Measurements from ENCODE around the gene HSDL2.
"Not testable (repeated sequence)": the region's sequence is repeated elsewhere in the genome, so short reads cannot be mapped to it uniquely, and the experiment has no call there.

HSDL2 gene

DNA sequence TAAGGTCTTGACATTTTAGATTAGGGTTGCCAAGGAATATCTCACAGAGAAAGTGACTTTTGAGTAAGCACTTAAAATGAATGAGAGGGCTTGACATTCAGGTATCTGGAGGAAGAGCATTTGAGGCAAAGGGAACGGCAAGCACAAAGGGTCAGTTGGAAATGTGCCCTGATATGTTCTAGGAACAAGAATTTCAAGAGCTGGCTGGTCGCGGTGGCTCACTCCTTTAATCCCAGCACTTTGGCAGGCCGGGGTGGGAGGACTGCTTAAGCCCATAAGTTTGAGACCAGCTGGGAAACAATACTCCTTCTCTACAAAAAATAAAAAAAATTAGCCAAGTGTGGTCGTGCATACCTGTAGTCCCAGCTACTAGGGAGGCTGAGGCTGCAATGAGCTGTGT is 123.3 kb downstream of the HSDL2 start:
- DNase-seq, result no peak

DNA sequence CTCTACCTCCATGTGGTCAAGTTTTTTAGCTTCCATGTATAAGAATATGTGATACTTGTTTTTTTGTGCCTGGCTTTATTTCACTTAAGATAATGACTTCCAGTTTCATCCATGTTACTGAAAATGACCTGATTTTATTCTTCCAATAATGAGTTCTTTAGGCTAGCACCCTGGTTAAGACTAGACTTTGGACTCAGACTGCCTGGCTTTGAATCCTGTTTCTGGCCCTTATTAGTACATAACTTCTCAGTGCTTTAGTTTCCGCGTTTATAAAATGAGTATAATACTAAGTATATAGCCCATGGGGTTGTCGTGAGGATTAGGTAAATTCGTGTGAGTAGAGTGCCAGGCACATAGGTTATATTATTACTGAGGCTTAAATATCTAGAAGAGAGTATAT is 125.2 kb downstream of the HSDL2 start:
- DNase-seq, result no peak

DNA sequence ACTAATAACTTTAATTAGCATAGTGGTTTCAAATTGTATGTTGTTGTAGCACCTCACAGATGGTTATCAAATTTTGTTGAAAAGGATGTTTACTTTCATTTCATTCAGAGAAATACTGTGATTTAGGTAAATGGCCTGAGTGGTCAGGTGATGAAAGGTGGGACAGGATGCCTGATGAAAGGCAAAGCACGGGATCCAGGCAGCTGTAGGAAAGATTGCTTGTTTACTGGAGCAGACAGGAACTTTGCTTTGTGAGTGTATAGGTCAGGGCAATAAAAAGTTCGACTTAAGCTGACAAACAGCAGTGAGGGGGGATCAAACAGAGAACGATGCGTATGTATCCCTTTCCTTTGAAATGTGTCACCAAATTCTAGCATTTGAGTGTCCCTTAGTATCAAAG is 125.7 kb downstream of the HSDL2 start:
- no peak for DNase-seq

DNA sequence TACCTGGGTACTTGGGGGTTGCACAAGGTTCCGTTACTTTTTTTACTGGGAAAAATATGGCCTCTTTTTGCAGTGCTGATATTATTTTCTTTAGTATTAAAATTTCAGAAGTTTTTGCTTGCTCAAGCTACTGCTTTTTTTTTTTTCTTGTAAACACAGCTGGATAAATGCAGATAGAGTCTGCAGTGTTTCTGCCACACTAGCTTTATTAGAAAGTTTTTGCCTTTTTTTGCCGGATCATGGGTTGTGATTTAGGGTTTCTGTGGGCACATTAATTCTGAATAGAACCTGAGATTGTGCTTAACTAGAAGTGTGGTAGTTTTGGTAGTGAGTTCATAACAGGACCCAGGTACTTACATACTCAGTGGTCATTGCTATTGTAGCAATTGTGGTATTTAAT is 126.7 kb downstream of the HSDL2 start:
- DNase-seq, result no peak

DNA sequence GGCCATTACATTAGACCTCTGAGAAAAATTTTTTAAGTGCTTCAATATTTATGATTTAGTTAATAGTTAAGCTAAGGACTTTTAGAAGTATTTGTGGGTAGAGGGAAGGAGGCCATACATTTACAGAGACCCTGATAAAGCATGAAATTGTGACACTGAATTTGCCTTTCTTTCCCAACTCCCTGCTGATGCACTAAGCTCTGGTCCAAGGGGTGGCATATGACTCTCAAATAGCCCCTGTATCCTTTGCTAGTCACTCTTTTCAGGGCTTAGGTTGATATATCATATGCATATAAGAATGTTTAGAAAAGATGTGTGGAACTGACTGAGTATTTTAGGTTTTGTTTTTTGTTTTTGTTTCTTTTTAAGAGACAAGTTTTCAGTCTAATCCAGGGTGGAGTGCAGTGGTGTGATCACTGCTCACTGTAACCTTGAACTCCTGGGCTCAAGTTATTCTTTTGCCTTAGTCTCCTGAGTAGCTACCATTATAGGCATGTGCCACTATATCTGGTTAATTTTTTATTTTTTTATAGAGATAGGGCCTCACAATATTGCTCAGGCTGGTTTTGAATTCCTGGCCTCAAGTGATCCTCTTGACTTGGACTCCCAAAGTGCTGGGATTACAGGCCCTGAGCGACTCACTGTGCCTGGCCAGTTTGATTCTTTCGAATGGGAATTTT is 127.2 kb downstream of the HSDL2 start:
- no peak for DNase-seq

DNA sequence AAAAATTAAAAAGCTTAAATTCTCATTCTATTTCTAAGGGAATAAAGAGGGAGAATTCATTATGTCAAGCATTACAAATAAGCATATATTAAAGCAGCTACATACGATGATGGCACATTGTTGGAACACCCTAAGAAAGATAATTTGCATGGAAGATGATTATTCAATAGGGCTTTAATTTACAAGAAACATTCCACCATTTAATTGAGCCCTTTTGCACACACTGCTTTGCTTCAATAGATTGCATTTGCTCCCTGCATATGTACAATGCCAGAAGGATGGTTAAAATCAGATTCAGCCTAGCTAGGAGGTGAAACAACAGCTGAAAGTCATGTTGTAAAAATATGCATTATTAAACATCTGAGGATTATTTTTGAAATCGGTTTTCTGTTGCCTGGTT is 128.5 kb downstream of the HSDL2 start:
- DNase-seq, result no peak

DNA sequence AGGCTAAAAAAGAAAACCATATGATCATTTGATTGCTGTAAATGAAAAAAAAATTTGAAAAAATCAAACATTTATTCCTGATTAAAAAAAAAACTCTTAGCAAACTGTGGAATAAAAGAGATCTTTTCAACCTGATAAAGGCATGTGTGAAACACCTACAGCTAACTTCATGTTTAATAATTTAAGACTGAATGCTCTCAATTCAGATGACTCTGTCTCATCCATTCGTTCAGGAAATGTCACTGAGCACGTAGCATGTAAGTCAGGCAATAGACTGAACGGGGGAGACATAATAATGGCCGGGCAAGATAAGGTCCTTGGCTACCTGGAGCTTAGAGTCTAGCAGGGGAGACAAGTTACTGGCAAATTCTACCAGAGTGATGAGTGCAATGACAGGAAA is 132.5 kb downstream of the HSDL2 start:
- DNase-seq, result not testable (repeated sequence)

DNA sequence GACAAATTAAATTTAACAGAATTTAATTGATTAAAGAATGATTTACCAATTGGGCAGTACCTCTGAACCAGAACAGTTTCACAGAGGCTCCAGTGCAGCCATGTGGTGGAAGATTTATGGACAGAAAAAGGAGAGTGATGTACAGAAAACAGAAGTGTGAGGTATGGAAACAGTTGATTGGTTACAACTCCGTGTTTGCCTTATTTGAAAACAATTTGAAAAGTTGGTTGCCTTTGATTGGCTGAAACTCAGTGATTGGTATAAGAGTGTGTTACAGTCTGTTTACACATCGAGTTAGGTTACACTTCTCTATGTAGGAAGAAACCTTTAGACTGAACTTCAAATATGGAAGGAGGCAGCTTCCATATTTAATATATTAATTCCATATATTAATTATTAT is 136.9 kb downstream of the HSDL2 start:
- no peak for DNase-seq

DNA sequence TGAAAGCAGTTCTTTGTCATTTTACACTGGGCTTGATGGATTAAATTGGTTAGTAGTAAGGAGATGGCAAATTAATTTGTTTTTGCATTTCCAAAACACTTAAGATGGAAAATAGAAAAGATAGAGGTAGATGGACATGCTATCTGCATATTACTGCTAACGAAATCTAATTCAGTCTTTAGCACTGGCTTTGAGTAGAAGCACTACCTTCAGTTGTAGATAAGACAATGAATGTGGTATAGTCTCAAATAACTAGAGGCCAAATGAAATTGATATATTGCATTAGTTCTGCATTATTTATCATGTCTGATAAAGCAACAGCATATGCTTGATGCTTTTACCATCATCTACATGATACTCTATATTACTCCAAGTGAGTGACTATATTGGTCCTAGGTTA is 140.2 kb downstream of the HSDL2 start:
- no peak for DNase-seq

DNA sequence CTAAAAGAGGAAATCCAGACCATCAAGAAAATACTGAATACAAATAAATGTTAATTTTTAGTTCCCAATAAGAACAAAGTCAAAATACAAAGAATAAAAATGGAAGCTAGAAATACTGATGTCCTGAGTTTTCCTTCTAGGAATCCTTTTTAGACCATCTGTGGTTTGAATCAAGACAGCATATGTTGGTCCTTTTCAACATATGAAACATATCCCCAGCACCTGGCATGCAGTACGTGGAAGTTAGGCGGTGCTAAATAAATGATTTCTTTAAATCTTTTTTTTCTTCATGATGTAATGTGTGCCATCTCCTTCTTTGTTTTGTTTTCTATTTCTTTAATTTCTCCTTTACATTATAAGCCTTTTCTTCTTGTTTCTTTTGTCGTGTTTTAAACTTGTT is 140.7 kb downstream of the HSDL2 start:
- DNase-seq, result no peak

Data from hippocampal formation (tissue), 2 donors.